HUES6 (cell line): ENCODE measurements around the gene BICDL1.

Experiments used
- H3K27ac ChIP-seq: 2 replicates; pipeline ENCODE4 v1.7.0; 2013; ENCODE audit warnings: low read depth, mild to moderate bottlenecking, low read length, inconsistent platforms
- H3K27me3 ChIP-seq: 2 replicates; pipeline ENCODE4 v1.6.1; 2013; ENCODE audit warnings: low read length; ENCODE audit not compliant: control insufficient read depth, insufficient read depth
- H3K36me3 ChIP-seq: 2 replicates; pipeline ENCODE4 v1.6.1; 2013; ENCODE audit warnings: low read length; ENCODE audit not compliant: control insufficient read depth, insufficient read depth
- H3K4me1 ChIP-seq: 2 replicates; pipeline ENCODE4 v1.6.1; 2013; ENCODE audit warnings: low read length; ENCODE audit not compliant: control insufficient read depth, insufficient read depth
- H3K4me3 ChIP-seq: 2 replicates; pipeline ENCODE4 v1.5.1; 2013; ENCODE audit warnings: low read depth, low read length
- H3K9ac ChIP-seq: one replicate; pipeline ENCODE4 v1.6.1; 2013; ENCODE audit warnings: mild to moderate bottlenecking, low read length
- H3K9me3 ChIP-seq: 2 replicates; pipeline ENCODE4 v1.6.1; 2013; ENCODE audit warnings: low read depth, low read length; ENCODE audit not compliant: control insufficient read depth, insufficient read depth

Gene BICDL1

GRCh38 chr12:120116792-120117651, 128.0 kb downstream of the BICDL1 start:
- peak overlapping the region; percentile 78; the same call in 1 of the 2 replicates for H3K27ac ChIP-seq
- H3K36me3 ChIP-seq, result peaks cover 11% of the 10 kb centered on the region
- no peaks in the 10 kb centered on the region for H3K9me3 ChIP-seq
- peaks cover 20% of the 10 kb centered on the region for H3K4me1 ChIP-seq
- no peaks in the 10 kb centered on the region for H3K27me3 ChIP-seq
- H3K4me3 ChIP-seq, result peak overlapping the region; percentile 98
- peak overlapping the region; percentile 87 for H3K9ac ChIP-seq

GRCh38 chr12:120117961-120118320, 128.9 kb downstream of the BICDL1 start:
- Histone ChIP-seq H3K9me3 (no peaks in the 10 kb centered on the region), H3K27me3 (no peaks in the 10 kb centered on the region), H3K4me3 (peak overlapping the region; percentile 98), H3K9ac (peak overlapping the region; percentile 87), H3K4me1 (peaks cover 20% of the 10 kb centered on the region), H3K27ac (peak overlapping the region; percentile 3; the same call in 1 of the 2 replicates), H3K36me3 (peaks cover 11% of the 10 kb centered on the region)

- Histone ChIP-seq H3K4me3 (peak overlapping the region; percentile 98), H3K36me3 (peaks cover 11% of the 10 kb centered on the region), H3K9me3 (no peaks in the 10 kb centered on the region), H3K27me3 (no peaks in the 10 kb centered on the region), H3K9ac (peak overlapping the region; percentile 87), H3K27ac (peak overlapping the region; percentile 48; the same call in 1 of the 2 replicates), H3K4me1 (peaks cover 20% of the 10 kb centered on the region)
Measured at GRCh38 chr12:120118321-120119061, 129.5 kb downstream of the BICDL1 start.

GRCh38 chr12:120119271-120119973, 130.4 kb downstream of the BICDL1 start:
- H3K9me3 ChIP-seq, result no peaks in the 10 kb centered on the region
- H3K4me1 ChIP-seq, result peaks cover 20% of the 10 kb centered on the region
- no peaks in the 10 kb centered on the region for H3K27me3 ChIP-seq
- H3K4me3 ChIP-seq, result no peak overlapping the region
- H3K9ac ChIP-seq, result no peak overlapping the region
- H3K27ac ChIP-seq, result no peak overlapping the region
- H3K36me3 ChIP-seq, result peaks cover 6% of the 10 kb centered on the region

GRCh38 chr12:120121343-120121742, 132.3 kb downstream of the BICDL1 start:
- H3K27me3 ChIP-seq, result no peaks in the 10 kb centered on the region
- peaks cover 12% of the 10 kb centered on the region for H3K36me3 ChIP-seq
- H3K27ac ChIP-seq, result no peak overlapping the region
- no peak overlapping the region for H3K4me3 ChIP-seq
- no peaks in the 10 kb centered on the region for H3K9me3 ChIP-seq
- H3K9ac ChIP-seq, result no peak overlapping the region
- peaks cover 9% of the 10 kb centered on the region for H3K4me1 ChIP-seq

GRCh38 chr12:120121766-120122293, 132.8 kb downstream of the BICDL1 start:
- H3K9me3 ChIP-seq, result no peaks in the 10 kb centered on the region
- H3K9ac ChIP-seq, result no peak overlapping the region
- H3K27ac ChIP-seq, result no peak overlapping the region
- peaks cover 9% of the 10 kb centered on the region for H3K4me1 ChIP-seq
- no peaks in the 10 kb centered on the region for H3K27me3 ChIP-seq
- H3K36me3 ChIP-seq, result peaks cover 17% of the 10 kb centered on the region
- H3K4me3 ChIP-seq, result no peak overlapping the region

- no peaks in the 10 kb centered on the region for H3K27me3 ChIP-seq
- H3K9ac ChIP-seq, result no peak overlapping the region
- no peaks in the 10 kb centered on the region for H3K4me1 ChIP-seq
- H3K36me3 ChIP-seq, result peaks cover 44% of the 10 kb centered on the region
- no peaks in the 10 kb centered on the region for H3K9me3 ChIP-seq
- no peak overlapping the region for H3K4me3 ChIP-seq
- H3K27ac ChIP-seq, result no peak overlapping the region
Measured at GRCh38 chr12:120125029-120125428, 136.0 kb downstream of the BICDL1 start.

- Histone ChIP-seq H3K4me3 (no peak overlapping the region), H3K4me1 (no peaks in the 10 kb centered on the region)
Measured at GRCh38 chr12:120125792-120126634, 137.0 kb downstream of the BICDL1 start.

GRCh38 chr12:120126635-120127005, 137.6 kb downstream of the BICDL1 start:
- Histone ChIP-seq H3K27ac (no peak overlapping the region), H3K4me3 (no peak overlapping the region), H3K27me3 (no peaks in the 10 kb centered on the region), H3K4me1 (no peaks in the 10 kb centered on the region), H3K9me3 (no peaks in the 10 kb centered on the region), H3K9ac (no peak overlapping the region), H3K36me3 (peaks cover 60% of the 10 kb centered on the region)

More at GRCh38 chr12:120125792-120126634, 137.0 kb downstream of the BICDL1 start:
- Histone ChIP-seq H3K9me3 (no peaks in the 10 kb centered on the region), H3K27me3 (no peaks in the 10 kb centered on the region), H3K27ac (no peak overlapping the region), H3K9ac (no peak overlapping the region), H3K36me3 (peaks cover 54% of the 10 kb centered on the region)

- Histone ChIP-seq H3K4me3 (no peak overlapping the region), H3K4me1 (no peaks in the 10 kb centered on the region), H3K27me3 (no peaks in the 10 kb centered on the region), H3K9me3 (no peaks in the 10 kb centered on the region), H3K36me3 (peaks cover 94% of the 10 kb centered on the region), H3K9ac (no peak overlapping the region), H3K27ac (no peak overlapping the region)
Measured at GRCh38 chr12:120130011-120130410, 141.0 kb downstream of the BICDL1 start.
